GM12873 (cell line): ENCODE results near the gene ACVR1B.

ENCODE experiments used
- TF ChIP-seq, protein P1 (sequence below): IDR thresholded peaks from 2 replicates; pipeline ENCODE4 v1.5.1; 2012; ENCODE audit warnings: low read depth, mild to moderate bottlenecking, moderate library complexity, low read length, control low read depth; ENCODE audit not compliant: insufficient read depth; ENCODE audit errors: missing control alignments

ACVR1B gene

DNA sequence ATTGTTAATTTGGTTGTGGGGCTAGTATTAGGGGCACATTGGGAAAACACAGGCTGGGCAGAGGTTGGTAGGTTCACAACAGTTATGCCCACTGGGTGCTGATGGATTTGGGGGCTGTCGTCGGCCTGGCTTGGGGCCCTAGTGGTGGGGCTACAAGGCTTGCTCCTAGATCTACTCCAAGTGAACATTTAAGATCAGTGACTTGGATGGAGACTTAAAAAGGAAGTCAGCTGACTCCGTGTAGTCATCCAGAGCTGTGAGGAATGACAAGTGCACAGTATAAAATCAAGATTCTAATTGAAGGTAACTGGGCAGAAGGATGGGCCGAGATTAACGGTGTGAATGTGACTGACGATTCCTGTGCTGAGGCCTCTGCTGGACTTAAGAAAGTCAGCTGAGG is 86.9 kb downstream of the ACVR1B start:
- TF ChIP-seq, protein P1, sequence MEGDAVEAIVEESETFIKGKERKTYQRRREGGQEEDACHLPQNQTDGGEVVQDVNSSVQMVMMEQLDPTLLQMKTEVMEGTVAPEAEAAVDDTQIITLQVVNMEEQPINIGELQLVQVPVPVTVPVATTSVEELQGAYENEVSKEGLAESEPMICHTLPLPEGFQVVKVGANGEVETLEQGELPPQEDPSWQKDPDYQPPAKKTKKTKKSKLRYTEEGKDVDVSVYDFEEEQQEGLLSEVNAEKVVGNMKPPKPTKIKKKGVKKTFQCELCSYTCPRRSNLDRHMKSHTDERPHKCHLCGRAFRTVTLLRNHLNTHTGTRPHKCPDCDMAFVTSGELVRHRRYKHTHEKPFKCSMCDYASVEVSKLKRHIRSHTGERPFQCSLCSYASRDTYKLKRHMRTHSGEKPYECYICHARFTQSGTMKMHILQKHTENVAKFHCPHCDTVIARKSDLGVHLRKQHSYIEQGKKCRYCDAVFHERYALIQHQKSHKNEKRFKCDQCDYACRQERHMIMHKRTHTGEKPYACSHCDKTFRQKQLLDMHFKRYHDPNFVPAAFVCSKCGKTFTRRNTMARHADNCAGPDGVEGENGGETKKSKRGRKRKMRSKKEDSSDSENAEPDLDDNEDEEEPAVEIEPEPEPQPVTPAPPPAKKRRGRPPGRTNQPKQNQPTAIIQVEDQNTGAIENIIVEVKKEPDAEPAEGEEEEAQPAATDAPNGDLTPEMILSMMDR, result no peak

DNA sequence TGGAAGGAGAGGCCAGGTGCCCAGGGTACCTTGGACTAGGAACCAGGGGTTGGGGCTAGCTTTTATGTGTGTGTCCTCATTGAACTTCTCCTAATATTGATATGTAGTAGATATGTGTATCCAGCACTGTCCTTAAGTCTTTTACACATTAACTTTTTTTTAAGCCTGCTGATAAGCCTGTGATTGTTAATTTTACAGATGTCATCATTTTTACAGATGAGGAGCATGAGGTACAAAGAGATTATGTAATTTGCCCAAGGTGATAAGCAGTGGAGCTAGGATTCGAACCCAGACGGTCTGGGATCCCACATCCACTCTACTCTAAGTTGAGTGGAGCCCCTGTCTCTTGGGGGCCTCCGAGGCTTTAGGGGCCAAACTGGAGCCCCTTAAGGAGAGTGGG is 89.5 kb downstream of the ACVR1B start:
- TF ChIP-seq, protein P1, result no peak

DNA sequence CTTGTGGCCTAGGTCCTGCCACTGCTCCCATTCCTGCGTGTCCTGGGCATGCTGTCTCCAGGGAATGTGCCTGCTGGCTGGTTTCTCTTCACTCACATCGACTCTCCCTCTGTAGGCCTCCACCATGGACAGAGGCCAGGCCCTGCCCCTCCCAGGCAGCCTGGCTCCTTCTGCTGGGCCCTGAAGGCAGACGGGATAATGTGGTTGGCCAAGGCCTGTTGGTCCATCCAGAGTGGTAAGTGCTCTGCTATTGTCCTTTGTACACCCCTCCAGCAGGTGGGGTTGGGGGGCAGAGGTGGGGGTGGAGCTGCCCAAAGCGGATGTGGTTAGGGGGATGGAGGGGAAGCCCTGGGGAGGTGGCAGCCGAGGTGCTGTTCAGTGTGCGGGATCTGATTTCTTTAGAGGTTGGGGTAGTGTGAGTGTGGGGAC is 90.2 kb downstream of the ACVR1B start:
- TF ChIP-seq, protein P1, result peak; percentile 16

DNA sequence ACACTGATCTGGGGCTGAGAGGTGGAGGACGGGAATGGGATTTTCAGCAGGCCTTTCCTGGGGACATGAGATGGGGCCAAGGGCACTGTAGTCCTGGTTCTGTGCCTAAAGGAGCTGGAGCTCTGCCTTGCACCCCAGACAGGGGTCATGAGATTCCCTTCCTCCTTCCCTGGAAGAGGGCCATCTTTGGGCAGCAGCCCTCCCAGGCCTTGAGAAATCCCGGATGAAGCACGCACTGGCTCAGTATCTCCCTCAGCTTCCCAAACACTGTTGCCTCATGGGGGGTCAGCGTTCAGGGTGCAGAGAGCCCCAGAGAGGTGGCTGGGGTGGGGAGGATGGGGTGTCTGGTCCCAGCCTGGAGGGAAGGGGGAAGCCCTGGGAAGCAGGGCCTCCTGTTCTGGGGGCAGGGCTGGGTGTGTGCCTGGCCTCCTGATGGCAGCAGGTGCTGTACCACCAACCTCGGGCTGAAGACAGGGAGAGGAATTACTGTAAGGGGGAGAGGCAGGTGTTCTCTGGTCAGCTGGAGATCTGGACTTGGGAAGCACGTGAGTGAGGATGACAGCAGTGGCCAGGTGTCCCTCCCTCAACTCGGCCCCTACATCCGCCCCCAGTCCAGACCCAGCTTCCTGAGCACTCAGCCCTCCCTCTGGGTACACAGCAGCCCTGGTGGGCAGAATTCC is 91.3 kb downstream of the ACVR1B start:
- TF ChIP-seq, protein P1, result no peak

DNA sequence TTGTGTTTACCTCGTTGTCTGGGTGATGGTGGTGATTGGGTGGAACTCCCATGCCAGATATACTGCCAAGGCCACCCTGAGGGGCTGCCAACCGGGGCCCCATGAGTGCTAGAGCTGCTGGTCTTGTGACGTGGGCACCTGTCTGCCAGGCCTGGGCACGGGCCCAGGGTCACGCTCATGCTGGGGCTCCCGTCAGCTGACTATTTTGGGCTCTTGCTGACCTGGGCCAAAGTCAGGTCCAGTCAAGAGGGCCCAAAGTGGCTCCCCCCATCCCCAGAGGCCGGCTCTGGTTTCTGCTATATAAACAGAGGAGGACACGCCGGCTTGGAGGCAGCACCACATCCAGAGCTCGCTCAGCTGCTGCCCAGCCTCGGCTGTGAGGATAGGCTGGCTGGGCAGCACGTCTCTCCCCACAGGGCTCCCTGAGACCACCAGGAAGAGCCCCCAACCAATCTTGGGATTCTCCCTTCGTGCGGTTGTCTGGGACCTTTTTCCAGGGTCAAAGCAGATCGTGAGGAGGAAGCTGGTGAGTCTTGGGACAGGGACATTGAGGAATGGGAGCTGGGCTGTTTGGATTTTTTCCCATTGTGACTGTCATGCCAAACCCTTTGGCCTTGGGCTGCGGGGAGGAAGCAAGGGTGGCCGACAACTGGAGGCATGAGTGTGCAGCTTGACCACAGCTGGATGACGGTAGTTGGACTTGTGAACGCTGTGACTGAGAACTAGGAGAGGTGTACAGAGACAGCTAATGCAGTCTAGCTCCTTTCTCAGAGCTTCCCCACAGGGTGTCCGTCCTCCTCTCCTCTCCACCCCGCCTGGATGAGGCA is 92.1 kb downstream of the ACVR1B start:
- TF ChIP-seq, protein P1, result no peak

DNA sequence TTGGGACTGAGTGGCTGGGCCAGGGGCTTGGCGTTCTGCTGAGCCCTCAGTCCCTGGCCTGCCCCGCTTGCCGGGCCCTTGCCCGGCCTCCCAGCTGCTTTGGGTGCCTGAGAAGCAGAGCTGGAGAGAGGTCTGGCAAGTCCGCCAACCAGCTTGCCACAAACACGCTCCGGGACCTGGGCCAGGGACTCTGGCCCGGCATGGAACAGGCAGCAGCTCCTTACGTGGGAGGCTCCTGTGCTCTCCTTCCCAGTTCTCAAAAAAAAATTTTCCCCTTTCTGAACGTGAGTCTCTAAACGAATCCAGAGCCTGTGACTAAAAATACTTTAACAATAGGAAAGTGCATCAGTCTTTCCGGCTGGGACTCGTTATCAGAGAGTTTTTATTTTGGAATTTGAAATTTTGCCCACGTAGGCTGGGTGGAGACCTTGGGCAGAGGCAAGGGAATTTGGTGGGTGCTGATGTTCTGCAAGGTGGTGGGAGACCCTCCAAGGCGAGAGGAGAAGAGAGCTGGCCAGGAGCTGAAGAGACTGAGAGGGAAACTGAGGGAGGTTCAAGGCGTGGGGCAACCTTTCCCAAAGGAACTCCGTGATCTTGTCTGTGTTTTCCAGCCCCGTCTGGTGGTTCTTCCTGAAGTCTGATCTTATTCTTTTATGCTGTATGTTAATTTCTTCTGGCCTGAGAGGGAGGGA is 92.9 kb downstream of the ACVR1B start:
- TF ChIP-seq, protein P1, result no peak

DNA sequence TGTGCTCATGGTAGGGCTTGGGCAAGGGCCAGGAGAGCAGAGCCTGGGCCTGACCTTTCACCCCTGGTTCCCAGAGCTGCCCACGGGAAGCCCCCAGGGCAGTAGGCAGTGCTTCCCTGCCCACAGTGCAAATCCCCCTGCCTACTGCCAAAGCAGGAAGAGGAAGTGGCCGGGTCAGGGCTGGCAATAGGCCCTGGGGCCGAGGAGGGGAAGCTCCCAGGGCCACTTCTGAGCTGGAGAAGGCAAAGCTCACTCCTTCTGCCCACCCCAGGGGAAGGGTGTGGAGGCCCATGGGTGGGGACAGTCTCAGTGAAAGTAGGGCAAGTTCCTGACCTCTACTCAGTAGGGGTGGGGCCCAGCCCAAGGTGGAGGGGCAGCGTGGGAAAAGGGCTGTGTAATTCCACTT is 94.3 kb downstream of the ACVR1B start:
- TF ChIP-seq, protein P1, result no peak
